Liver (tissue), 9 donors: Measurements from ENCODE around the gene ZNF423. TPM values are rescaled to one million over a fixed set of nuclear protein-coding genes. Genes with fewer than 3 reads are reported as not detected.

Experiments
- DNase-seq: peaks from one replicate; pipeline ENCODE4 v3.0.0-alpha.2; 2017; ENCODE audit warnings: low spot score
- H3K27ac ChIP-seq, 2 donors: one replicate each; pipeline ENCODE4 v1.7.0; 2013; ENCODE audit warnings: inconsistent platforms in 2 of 2, low read length in 2 of 2, control low read depth in 1 of 2, low read depth in 1 of 2, mild to moderate bottlenecking in 1 of 2
- H3K27me3 ChIP-seq, 4 donors: one replicate each; pipeline versions ENCODE4 v1.6.1 to v1.7.0; 2013; ENCODE audit warnings: low read length in 3 of 4, inconsistent platforms in 1 of 4, mild to moderate bottlenecking in 1 of 4, moderate library complexity in 1 of 4; ENCODE audit not compliant: control insufficient read depth in 4 of 4, insufficient read depth in 4 of 4
- H3K36me3 ChIP-seq, 4 donors: one replicate each; pipeline versions ENCODE4 v1.6.1 to v1.7.0; 2013; ENCODE audit warnings: low read length in 3 of 4, mild to moderate bottlenecking in 3 of 4, low read depth in 1 of 4, moderate library complexity in 1 of 4; ENCODE audit not compliant: control insufficient read depth in 4 of 4, insufficient read depth in 3 of 4
- H3K4me1 ChIP-seq, 4 donors: one replicate each; pipeline versions ENCODE4 v1.6.1 to v1.7.0; 2013; ENCODE audit warnings: low read length in 3 of 4, mild to moderate bottlenecking in 3 of 4, moderate library complexity in 1 of 4; ENCODE audit not compliant: control insufficient read depth in 4 of 4, insufficient read depth in 4 of 4
- H3K4me3 ChIP-seq, 3 donors: one replicate each; pipeline versions ENCODE4 v1.6.1 to v1.7.0; 2013; ENCODE audit warnings: low read length in 3 of 3, control low read depth in 1 of 3, low read depth in 1 of 3, mild to moderate bottlenecking in 1 of 3
- H3K9ac ChIP-seq, 2 donors: one replicate each; pipeline ENCODE4 v1.7.0; 2013; ENCODE audit warnings: low read length in 2 of 2, mild to moderate bottlenecking in 2 of 2, moderate library complexity in 2 of 2, control low read depth in 1 of 2, low read depth in 1 of 2
- H3K9me3 ChIP-seq, 4 donors: one replicate each; pipeline versions ENCODE4 v1.6.1 to v1.7.0; 2013; ENCODE audit warnings: low read length in 3 of 4; ENCODE audit not compliant: control insufficient read depth in 4 of 4
- ATF3 ChIP-seq: IDR thresholded peaks from 2 replicates; pipeline ENCODE4 v1.6.1; 2016; ENCODE audit warnings: antibody characterized with exemption
- CTCF ChIP-seq: fragments of 150-350 bp; IDR thresholded peaks from 2 replicates; pipeline ENCODE4 v1.5.1; 2017; ENCODE audit warnings: improper control_type of control experiment, low read depth, low read length; ENCODE audit not compliant: missing input control
- EGR1 ChIP-seq, 2 donors: IDR thresholded peaks; 2 replicates each; pipeline ENCODE4 v1.6.1; 2016 to 2018; ENCODE audit warnings: antibody characterized with exemption in 2 of 2, low read depth in 2 of 2
- FOXA1 ChIP-seq: IDR thresholded peaks from 2 replicates; pipeline ENCODE4 v1.6.1; 2016; ENCODE audit warnings: antibody characterized with exemption
- FOXA2 ChIP-seq: IDR thresholded peaks from 2 replicates; pipeline ENCODE4 v1.6.1; 2016; ENCODE audit warnings: antibody characterized with exemption
- GABPA ChIP-seq, 2 donors: IDR thresholded peaks in 1 of 2; conservative IDR thresholded peaks in 1 of 2; 2 replicates each; pipeline ENCODE4 v1.6.1; 2016; ENCODE audit warnings: antibody characterized with exemption in 2 of 2, mild to moderate bottlenecking in 1 of 2, moderate library complexity in 1 of 2
- HNF4A ChIP-seq, 2 donors: conservative IDR thresholded peaks; 2 replicates each; pipeline ENCODE4 v1.6.1; 2016; ENCODE audit warnings: antibody characterized with exemption in 2 of 2, mild to moderate bottlenecking in 2 of 2
- JUND ChIP-seq, 2 donors: IDR thresholded peaks; 2 replicates each; pipeline ENCODE4 v1.6.1; 2016; ENCODE audit warnings: antibody characterized with exemption in 2 of 2
- MAX ChIP-seq: IDR thresholded peaks from 2 replicates; pipeline ENCODE4 v1.6.1; 2016; ENCODE audit warnings: antibody characterized with exemption
- NR2F2 ChIP-seq: IDR thresholded peaks from 2 replicates; pipeline ENCODE4 v1.6.1; 2016; ENCODE audit warnings: antibody characterized with exemption
- REST ChIP-seq: IDR thresholded peaks from 2 replicates; pipeline ENCODE4 v1.6.1; 2016; ENCODE audit warnings: antibody characterized with exemption, mild to moderate bottlenecking
- SP1 ChIP-seq: IDR thresholded peaks from 2 replicates; pipeline ENCODE4 v1.6.1; 2018; ENCODE audit warnings: antibody characterized with exemption, mild to moderate bottlenecking
- TAF1 ChIP-seq: conservative IDR thresholded peaks from 2 replicates; pipeline ENCODE4 v1.6.1; 2016; ENCODE audit warnings: antibody characterized with exemption, mild to moderate bottlenecking
- ZBTB33 ChIP-seq: IDR thresholded peaks from 2 replicates; pipeline ENCODE4 v1.6.1; 2016; ENCODE audit warnings: antibody characterized with exemption
- WGBS: extraction: QIAGEN DNeasy Blood & Tissue Kit; methylation state at CpG from one replicate; pipeline ENCODE4 v1.1.7; 2013; 5-methylcytosine and 5-hydroxymethylcytosine counted together
- polyA plus RNA-seq, 2 donors: library from polyadenylated mRNA; stranded (reverse) in 1 of 2; unstranded in 1 of 2; fragments of 200-250 nt in 1 of 2; fragments of >200 nt in 1 of 2; fragmentation: Nextera tagmentation in 1 of 2; extraction: Ambion mirVana in 1 of 2; gene quantifications; one replicate each; pipeline versions ENCODE4 v1.2.1 to v1.2.3, GENCODE V29; 2013 to 2015
- total RNA-seq, 2 donors: library from RNA; depleted of rRNA; stranded (reverse); fragments of >200 nt; gene quantifications; one replicate each; pipeline ENCODE4 v1.2.3, GENCODE V29; 2014
- donor health status: healthy.
- donor health status: healthy.
- donor health status: healthy.
- donor health status: healthy.
- donor health status: healthy.

Gene ZNF423
- total and polyA plus RNA-seq, 4 donors = 0.24 to 1.6 (median 0.39) TPM

- peaks cover 0 to 3% (median 0%) of the 10 kb centered on the region in 4 donors for H3K4me1 ChIP-seq
Observed at GRCh38 chr16:49455991-49456745, 399.7 kb downstream of the ZNF423 start.

More at GRCh38 chr16:49455991-49456745, 399.7 kb downstream of the ZNF423 start:
- Histone ChIP-seq H3K27me3 (no peaks in the 10 kb centered on the region), H3K27ac (no peak overlapping the region), H3K9ac (no peak overlapping the region), H3K4me3 (no peak overlapping the region), H3K9me3 (no peaks in the 10 kb centered on the region), H3K36me3 (no peaks in the 10 kb centered on the region)
- no peak for DNase-seq
- TF ChIP-seq JUND (IDR thresholded peaks at IDR 0.05) = no peak
- TF ChIP-seq CTCF = no peak
- TF ChIP-seq NR2F2 = no peak
- no peak for TF ChIP-seq ATF3
- TF ChIP-seq FOXA1 = no peak
- no peak for TF ChIP-seq SP1
- TF ChIP-seq EGR1 (IDR thresholded peaks at IDR 0.05; ENCODE audit: low read depth in 2 of 2) = no peak
- no peak for TF ChIP-seq FOXA2
- TF ChIP-seq REST = no peak
- TF ChIP-seq MAX = no peak
- no peak for TF ChIP-seq ZBTB33
- TF ChIP-seq HNF4A (conservative IDR thresholded peaks at IDR 0.05) = no peak
- no peak for TF ChIP-seq TAF1
- TF ChIP-seq GABPA (IDR thresholded peaks at IDR 0.05 in 1 of 2, conservative IDR thresholded peaks at IDR 0.05 in 1 of 2) = no peak
- 88% methylated on average over 8 of the region's 8 CpGs for WGBS
